HUES6 (cell line): ENCODE data around the gene HTR7.
A peak's percentile ranks its signal among the peaks of the same experiment; 100 is the strongest.

ENCODE experiments used
- H3K27ac ChIP-seq: 2 replicates; pipeline ENCODE4 v1.7.0; 2013; ENCODE audit warnings: low read depth, mild to moderate bottlenecking, low read length, inconsistent platforms
- H3K27me3 ChIP-seq: 2 replicates; pipeline ENCODE4 v1.6.1; 2013; ENCODE audit warnings: low read length; ENCODE audit not compliant: control insufficient read depth, insufficient read depth
- H3K36me3 ChIP-seq: 2 replicates; pipeline ENCODE4 v1.6.1; 2013; ENCODE audit warnings: low read length; ENCODE audit not compliant: control insufficient read depth, insufficient read depth
- H3K4me1 ChIP-seq: 2 replicates; pipeline ENCODE4 v1.6.1; 2013; ENCODE audit warnings: low read length; ENCODE audit not compliant: control insufficient read depth, insufficient read depth
- H3K4me3 ChIP-seq: 2 replicates; pipeline ENCODE4 v1.5.1; 2013; ENCODE audit warnings: low read depth, low read length
- H3K9ac ChIP-seq: one replicate; pipeline ENCODE4 v1.6.1; 2013; ENCODE audit warnings: mild to moderate bottlenecking, low read length
- H3K9me3 ChIP-seq: 2 replicates; pipeline ENCODE4 v1.6.1; 2013; ENCODE audit warnings: low read depth, low read length; ENCODE audit not compliant: control insufficient read depth, insufficient read depth

Gene HTR7

GRCh38 chr10:90858461-90858968 lies 676 bp upstream of the HTR7 start:
- Histone ChIP-seq H3K4me1 (no peaks in the 10 kb centered on the region; the same call in 1 of the 2 replicates), H3K4me3 (peak overlapping the region; percentile 97), H3K27ac (no peak overlapping the region; the same call in 1 of the 2 replicates), H3K9ac (peak overlapping the region; percentile 58), H3K27me3 (peaks cover 48% of the 10 kb centered on the region), H3K9me3 (no peaks in the 10 kb centered on the region), H3K36me3 (no peaks in the 10 kb centered on the region)

GRCh38 chr10:90856964-90857634 lies 740 bp downstream of the HTR7 start:
- Histone ChIP-seq H3K9ac (peak overlapping the region; percentile 78), H3K27ac (no peak overlapping the region; the same call in 1 of the 2 replicates), H3K4me1 (no peaks in the 10 kb centered on the region; the same call in 1 of the 2 replicates), H3K4me3 (peak overlapping the region; percentile 97), H3K27me3 (peaks cover 48% of the 10 kb centered on the region), H3K36me3 (no peaks in the 10 kb centered on the region; the same call in 1 of the 2 replicates), H3K9me3 (peaks cover 8% of the 10 kb centered on the region; the same call in 1 of the 2 replicates)

GRCh38 chr10:90856261-90856660 lies 1.6 kb downstream of the HTR7 start:
- Histone ChIP-seq H3K27ac (no peak overlapping the region), H3K9me3 (peaks cover 15% of the 10 kb centered on the region; the same call in 1 of the 2 replicates), H3K36me3 (no peaks in the 10 kb centered on the region; the same call in 1 of the 2 replicates), H3K4me1 (no peaks in the 10 kb centered on the region), H3K4me3 (peak overlapping the region; percentile 97), H3K27me3 (peaks cover 48% of the 10 kb centered on the region), H3K9ac (peak overlapping the region; percentile 4)

GRCh38 chr10:90855126-90855525 lies 2.7 kb downstream of the HTR7 start:
- H3K27me3 ChIP-seq: peaks cover 48% of the 10 kb centered on the region
- no peak overlapping the region for H3K9ac ChIP-seq
- no peaks in the 10 kb centered on the region; the same call in 1 of the 2 replicates for H3K36me3 ChIP-seq
- no peak overlapping the region for H3K27ac ChIP-seq
- H3K9me3 ChIP-seq: peaks cover 26% of the 10 kb centered on the region; the same call in 1 of the 2 replicates
- peak overlapping the region; percentile 97 for H3K4me3 ChIP-seq
- H3K4me1 ChIP-seq: no peaks in the 10 kb centered on the region

GRCh38 chr10:90849956-90850749 lies 7.7 kb downstream of the HTR7 start:
- H3K4me1 ChIP-seq: no peaks in the 10 kb centered on the region
- no peaks in the 10 kb centered on the region; the same call in 1 of the 2 replicates for H3K36me3 ChIP-seq
- no peak overlapping the region for H3K4me3 ChIP-seq
- no peak overlapping the region for H3K27ac ChIP-seq
- H3K9ac ChIP-seq: no peak overlapping the region
- H3K27me3 ChIP-seq: peaks cover 7% of the 10 kb centered on the region
- peaks cover 44% of the 10 kb centered on the region for H3K9me3 ChIP-seq

- Histone ChIP-seq H3K4me3 (no peak overlapping the region), H3K27ac (no peak overlapping the region), H3K9me3 (peaks cover 46% of the 10 kb centered on the region), H3K4me1 (no peaks in the 10 kb centered on the region), H3K36me3 (no peaks in the 10 kb centered on the region; the same call in 1 of the 2 replicates), H3K9ac (no peak overlapping the region), H3K27me3 (no peaks in the 10 kb centered on the region)
These were observed 10.4 kb downstream of the HTR7 start for GRCh38 chr10:90847436-90847835.

GRCh38 chr10:90846746-90847145 lies 11.1 kb downstream of the HTR7 start:
- Histone ChIP-seq H3K9ac (no peak overlapping the region), H3K4me1 (no peaks in the 10 kb centered on the region), H3K27ac (no peak overlapping the region), H3K27me3 (no peaks in the 10 kb centered on the region), H3K36me3 (no peaks in the 10 kb centered on the region; the same call in 1 of the 2 replicates), H3K9me3 (peaks cover 44% of the 10 kb centered on the region), H3K4me3 (no peak overlapping the region)

GRCh38 chr10:90845726-90846125 lies 12.1 kb downstream of the HTR7 start:
- peaks cover 35% of the 10 kb centered on the region for H3K9me3 ChIP-seq
- no peak overlapping the region for H3K9ac ChIP-seq
- H3K36me3 ChIP-seq: no peaks in the 10 kb centered on the region; the same call in 1 of the 2 replicates
- no peak overlapping the region for H3K27ac ChIP-seq
- H3K27me3 ChIP-seq: no peaks in the 10 kb centered on the region
- no peaks in the 10 kb centered on the region for H3K4me1 ChIP-seq
- no peak overlapping the region for H3K4me3 ChIP-seq

GRCh38 chr10:90842725-90843124 lies 15.1 kb downstream of the HTR7 start:
- no peak overlapping the region for H3K9ac ChIP-seq
- H3K4me3 ChIP-seq: no peak overlapping the region
- no peaks in the 10 kb centered on the region; the same call in 1 of the 2 replicates for H3K36me3 ChIP-seq
- peaks cover 16% of the 10 kb centered on the region; the same call in 1 of the 2 replicates for H3K9me3 ChIP-seq
- H3K27ac ChIP-seq: no peak overlapping the region
- H3K27me3 ChIP-seq: no peaks in the 10 kb centered on the region
- no peaks in the 10 kb centered on the region for H3K4me1 ChIP-seq

GRCh38 chr10:90837486-90837885 lies 20.4 kb downstream of the HTR7 start:
- Histone ChIP-seq H3K4me3 (no peak overlapping the region), H3K9ac (no peak overlapping the region), H3K27ac (no peak overlapping the region), H3K27me3 (no peaks in the 10 kb centered on the region), H3K4me1 (no peaks in the 10 kb centered on the region), H3K9me3 (peaks cover 8% of the 10 kb centered on the region), H3K36me3 (no peaks in the 10 kb centered on the region; the same call in 1 of the 2 replicates)

GRCh38 chr10:90834326-90834725 lies 23.5 kb downstream of the HTR7 start:
- Histone ChIP-seq H3K36me3 (no peaks in the 10 kb centered on the region; the same call in 1 of the 2 replicates), H3K4me3 (no peak overlapping the region), H3K27ac (no peak overlapping the region), H3K9ac (no peak overlapping the region), H3K9me3 (peaks cover 26% of the 10 kb centered on the region), H3K4me1 (no peaks in the 10 kb centered on the region), H3K27me3 (no peaks in the 10 kb centered on the region)
